Measurements from ENCODE around the gene KRTAP24-1.

KRTAP24-1 gene

DNA sequence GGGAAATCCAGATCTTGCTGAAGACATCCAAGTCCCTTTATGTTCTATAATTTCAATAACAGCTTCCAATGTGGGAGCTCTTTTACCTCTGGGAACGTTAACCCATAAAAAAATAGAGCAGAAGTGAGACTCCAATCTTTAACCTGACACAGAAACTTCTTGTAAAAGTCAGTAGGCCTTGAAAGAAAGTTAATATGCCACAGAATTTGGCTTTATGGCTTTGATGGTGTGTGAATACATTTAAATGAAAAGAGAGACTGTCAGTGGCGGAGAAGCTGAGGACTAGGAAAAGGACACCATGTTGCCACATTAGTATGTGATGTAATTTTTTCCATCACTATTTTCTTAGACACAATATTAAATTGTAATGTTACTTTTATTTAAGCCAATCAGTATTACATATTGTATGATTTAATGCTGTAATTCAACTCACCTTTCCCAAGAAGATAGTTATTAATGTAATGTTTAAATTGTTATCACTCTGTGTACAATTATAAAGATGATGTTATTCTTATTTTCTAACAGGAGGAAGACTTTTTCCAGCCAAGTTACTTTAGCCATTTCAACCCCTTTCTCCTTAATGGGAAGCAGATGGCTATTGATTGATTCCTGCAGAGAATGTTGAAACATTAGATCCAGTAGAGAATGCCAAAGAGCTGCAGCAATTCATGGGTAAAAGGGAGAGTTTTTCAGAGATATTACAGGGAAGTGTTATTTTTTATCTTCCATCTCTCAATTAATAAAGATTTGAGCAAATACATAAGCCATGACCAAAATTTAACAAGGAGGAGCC, 49.3 kb downstream of the KRTAP24-1 start:
- DNase-seq = no peak

DNA sequence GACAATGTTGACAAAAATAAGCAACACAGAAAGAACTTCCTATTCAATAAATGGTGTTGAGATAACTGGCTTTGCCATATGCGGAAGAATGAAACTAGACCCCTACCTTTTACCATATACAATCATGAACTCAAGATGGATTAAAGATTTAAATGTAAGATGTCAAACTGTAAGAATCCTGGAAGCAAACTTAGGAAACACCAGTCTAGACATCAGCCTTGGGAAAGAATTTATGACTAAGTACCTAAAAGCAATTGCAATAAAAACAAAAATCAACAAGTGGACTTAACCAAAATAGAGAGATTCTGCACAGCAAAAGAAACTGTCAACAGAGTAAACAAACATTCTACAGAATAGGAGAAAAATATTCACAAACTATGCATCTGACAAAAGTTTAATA, 50.7 kb downstream of the KRTAP24-1 start:
- DNase-seq = no peak

Measured in activated CD4-positive, alpha-beta T cell treated with anti-CD3 and anti-CD28 coated beads, Interleukin-2, Interleukin-6, amounts not matched to agents 100 ng/mL and 50 ng/mL, durations not matched to agents 16 hours and 8 hours (primary cell).